Hepatocyte (in vitro differentiated cells): Measurements from ENCODE around the gene CCDC28A.

Source experiments
- CTCF ChIP-seq: fragments of 200-600 bp; sonication (generic); IDR thresholded peaks from 2 replicates; pipeline ENCODE4 v1.5.1; 2016; ENCODE audit warnings: antibody characterized with exemption, mild to moderate bottlenecking; ENCODE audit not compliant: poor library complexity
- EZH2 ChIP-seq: fragments of 200-600 bp; sonication (generic); IDR thresholded peaks from 2 replicates; pipeline ENCODE4 v1.6.1; 2016; ENCODE audit warnings: antibody characterized with exemption, mild to moderate bottlenecking, borderline replicate concordance
- EZH2phosphoT487 ChIP-seq: fragments of 200-600 bp; sonication (generic); IDR thresholded peaks from one replicate; pipeline ENCODE4 v1.6.1; 2018; ENCODE audit warnings: antibody characterized with exemption, mild to moderate bottlenecking, low read depth, moderate library complexity; ENCODE audit not compliant: unreplicated experiment, severe bottlenecking

- TF ChIP-seq CTCF (no peak), EZH2 (no peak), EZH2phosphoT487 (no peak)
Measured at GRCh38 chr6:138795809-138796603, 22.4 kb downstream of the CCDC28A start, which contains the start of gene ECT2L.
